NCI-H1092 treated with DMSO at 0.1 percent for 48 hours (cell line): ENCODE data around the gene AIFM2.
"Not testable (repeated sequence)": the region's sequence is repeated elsewhere in the genome, so short reads cannot be mapped to it uniquely, and the experiment has no call there.

Experiments
- DNase-seq: peaks from one replicate; lab custom pipeline; 2025; lab: John Stamatoyannopoulos, UW

AIFM2 gene

GRCh38 chr10:70145666-70146488 is 13.3 kb upstream of the AIFM2 start:
- peak; percentile 55 for DNase-seq

DNA sequence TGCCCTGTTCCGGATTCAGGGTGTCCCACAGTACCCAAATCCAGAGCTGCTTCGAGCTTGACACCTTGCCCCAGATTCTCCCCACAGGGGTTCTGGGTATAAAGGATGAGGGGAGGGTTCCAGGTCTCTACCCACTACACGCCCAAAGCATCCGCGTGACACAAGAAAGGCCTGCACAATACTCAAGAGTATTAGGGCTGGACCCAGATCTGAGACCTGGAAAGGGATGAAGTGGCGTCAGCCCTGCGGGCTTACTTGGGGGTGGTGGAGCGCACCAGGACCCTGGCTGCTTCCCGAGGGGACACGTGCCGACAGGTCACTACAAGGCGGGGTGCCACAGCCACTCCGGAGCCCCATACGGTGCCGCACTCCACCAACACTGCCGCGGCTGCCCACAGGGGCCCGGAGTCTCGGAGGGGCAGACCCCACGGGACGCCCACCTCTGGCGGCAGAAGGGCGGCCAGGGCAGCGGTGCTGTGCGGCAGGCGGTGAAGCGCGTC is 12.6 kb upstream of the AIFM2 start:
- no peak for DNase-seq

- DNase-seq, result no peak
Measured at GRCh38 chr10:70144372-70145110, 11.9 kb upstream of the AIFM2 start.

- no peak for DNase-seq
Measured at GRCh38 chr10:70142555-70142954, 9.9 kb upstream of the AIFM2 start.

DNA sequence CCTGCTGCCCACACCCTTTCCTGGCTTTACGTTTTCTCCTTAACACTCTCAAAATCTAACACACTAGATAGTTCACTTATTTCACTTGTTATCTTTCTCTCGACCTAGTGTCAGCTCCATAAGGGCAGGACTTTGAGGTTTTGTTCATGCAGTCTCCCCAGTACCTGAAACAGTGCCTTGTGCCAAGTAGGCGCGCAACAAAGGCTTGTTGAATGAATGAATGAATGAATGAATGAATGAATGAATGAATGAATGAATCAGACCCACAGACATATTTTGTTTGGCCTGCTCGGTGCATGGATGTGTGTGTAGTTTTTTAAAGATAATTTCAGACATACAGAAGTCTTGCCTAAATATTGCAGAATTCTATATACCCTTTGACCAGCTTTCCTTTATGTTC is 7.7 kb upstream of the AIFM2 start:
- DNase-seq, result no peak

GRCh38 chr10:70139997-70140250 is 7.3 kb upstream of the AIFM2 start:
- no peak for DNase-seq

DNA sequence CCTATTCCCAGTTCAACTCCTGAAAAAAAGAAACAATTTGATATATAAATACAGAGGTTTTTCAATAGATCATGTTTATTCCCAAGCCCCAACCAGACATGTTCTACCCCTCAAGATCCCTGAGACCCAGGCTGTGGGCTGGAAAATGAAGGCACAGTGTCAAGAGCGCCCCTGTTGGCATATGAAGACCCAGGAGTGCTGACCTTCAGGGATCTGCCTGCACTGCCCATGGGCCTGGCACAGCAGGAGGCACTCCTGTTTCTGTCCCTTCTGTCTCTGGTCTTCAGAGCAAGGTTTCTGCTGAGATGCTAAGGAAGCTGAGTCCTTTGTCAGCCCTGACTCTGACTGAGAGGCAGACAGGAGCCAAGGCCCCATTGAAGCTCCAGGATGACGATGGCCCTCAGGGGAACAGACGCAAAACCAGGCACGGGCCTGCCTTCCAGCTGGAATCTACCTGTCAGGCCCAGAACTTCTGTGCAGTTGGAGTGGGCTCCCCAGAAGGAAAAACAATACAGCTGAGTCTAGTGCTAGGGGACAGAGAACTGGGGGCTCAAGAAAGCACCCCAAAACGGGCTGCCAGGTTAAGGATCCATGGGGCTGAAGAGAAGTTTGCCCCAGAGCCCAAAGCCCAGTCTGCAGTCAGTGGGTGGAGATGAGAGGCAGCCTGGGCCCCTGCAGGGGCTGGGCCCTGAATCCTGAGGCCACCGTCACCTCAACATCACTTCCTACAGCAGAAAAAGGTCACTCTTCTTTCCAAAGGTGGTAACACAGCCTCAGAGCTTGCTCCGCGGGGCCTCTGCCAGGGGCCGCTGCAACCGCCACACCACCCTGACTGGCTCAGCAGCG is 6.7 kb upstream of the AIFM2 start:
- no peak for DNase-seq

GRCh38 chr10:70137927-70138883 is 5.6 kb upstream of the AIFM2 start:
- no peak for DNase-seq

GRCh38 chr10:70137135-70137534 is 4.5 kb upstream of the AIFM2 start:
- DNase-seq, result no peak

GRCh38 chr10:70135684-70136083 is 3.1 kb upstream of the AIFM2 start:
- DNase-seq, result no peak

GRCh38 chr10:70135046-70135445 is 2.4 kb upstream of the AIFM2 start:
- DNase-seq, result no peak

DNA sequence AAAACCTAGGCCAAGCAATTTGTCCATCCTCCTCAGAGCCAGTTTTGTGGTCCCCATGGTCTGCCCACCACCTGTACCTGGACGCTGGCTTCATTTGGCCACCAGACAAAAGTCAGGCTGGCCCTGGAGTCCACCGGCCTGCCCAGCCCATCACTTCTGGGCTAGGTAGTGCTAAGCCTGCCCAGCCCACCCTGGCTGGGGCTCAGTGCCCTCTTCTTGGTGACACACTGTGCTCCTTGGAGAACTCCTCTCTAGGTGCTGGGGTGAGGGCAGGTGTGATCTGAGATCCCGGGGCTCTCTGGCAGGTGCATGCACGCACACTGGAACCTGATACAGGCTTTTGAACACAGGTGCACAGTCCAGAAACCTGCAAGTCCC is 1.1 kb downstream of the AIFM2 start:
- no peak for DNase-seq

DNA sequence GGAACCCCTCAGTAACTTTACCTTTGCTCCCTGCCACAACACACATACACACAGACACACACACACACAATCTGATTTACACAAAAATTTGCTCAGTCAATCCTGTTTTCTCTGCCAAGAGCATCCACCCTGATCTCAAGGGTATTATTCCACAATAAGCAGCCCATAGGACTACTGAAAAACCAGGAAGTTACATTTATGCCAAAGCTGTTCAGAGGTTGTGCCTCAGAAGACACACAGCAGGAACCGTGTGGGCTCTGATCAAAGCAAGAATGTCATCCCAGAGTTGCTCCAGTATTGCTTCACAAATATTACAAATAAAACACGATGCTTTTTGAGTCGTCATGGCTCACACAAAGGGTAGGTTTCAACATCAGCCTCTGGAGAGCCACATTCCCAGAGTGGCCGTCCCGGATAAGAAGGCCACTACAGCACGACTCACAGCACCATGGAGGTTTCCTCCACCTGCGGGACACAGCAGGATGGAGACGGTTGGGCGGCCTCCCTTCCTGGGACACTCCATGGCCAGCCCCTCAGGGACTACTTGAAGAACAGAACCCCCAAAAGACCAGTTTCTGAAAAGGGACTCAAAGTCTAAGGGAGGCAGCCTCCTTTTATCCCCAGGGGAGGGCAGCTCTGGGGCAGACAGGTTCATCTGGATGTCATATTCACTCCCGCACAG is 1.6 kb downstream of the AIFM2 start:
- DNase-seq, result no peak

GRCh38 chr10:70126700-70127395 is 5.8 kb downstream of the AIFM2 start:
- no peak for DNase-seq

GRCh38 chr10:70125918-70126552 is 6.6 kb downstream of the AIFM2 start:
- DNase-seq, result no peak

GRCh38 chr10:70124918-70125317 is 7.7 kb downstream of the AIFM2 start:
- no peak for DNase-seq

- DNase-seq, result no peak
Measured at GRCh38 chr10:70124415-70124814, 8.2 kb downstream of the AIFM2 start.

DNA sequence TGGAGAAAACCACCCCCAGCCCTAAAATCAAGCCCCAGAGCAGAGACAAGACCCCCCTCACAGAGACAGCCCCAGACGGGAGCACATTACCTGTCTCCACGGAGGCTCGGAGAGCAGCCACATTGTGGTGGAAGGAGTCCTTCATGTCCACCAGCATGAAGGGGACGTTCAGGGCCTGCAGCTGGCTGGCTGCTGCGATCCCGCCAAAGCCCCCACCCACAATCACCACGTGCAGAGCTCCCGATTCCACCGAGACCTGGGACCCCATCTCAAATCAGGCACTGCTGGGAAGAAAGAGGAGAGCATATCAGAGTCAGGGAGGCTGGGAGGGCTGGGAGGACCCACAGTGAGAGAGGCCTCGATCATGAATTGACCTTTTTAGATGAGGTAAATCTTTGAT is 8.8 kb downstream of the AIFM2 start:
- no peak for DNase-seq

- DNase-seq, result not testable (repeated sequence)
Measured at GRCh38 chr10:70123166-70123565, 9.5 kb downstream of the AIFM2 start.

DNA sequence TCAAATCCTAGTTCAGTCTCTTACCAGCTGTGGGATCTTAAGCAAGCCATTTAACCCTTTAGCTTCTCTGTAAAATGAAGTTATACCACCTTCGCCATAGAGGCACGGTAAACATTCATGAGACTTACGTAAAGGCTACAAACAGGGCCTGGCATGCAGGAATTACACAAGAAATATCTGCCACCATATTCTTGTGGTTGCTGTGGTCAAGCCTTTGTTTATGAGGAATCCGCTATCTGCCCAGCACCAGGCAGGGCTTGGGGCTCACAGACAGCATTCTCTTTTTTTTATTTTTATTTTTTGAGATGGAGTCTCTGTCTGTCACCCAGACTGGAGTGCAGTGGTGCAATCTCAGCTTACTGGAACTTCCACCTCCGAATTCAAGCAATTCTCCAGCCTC is 9.9 kb downstream of the AIFM2 start:
- DNase-seq, result no peak
